Fibroblast of skin of right biceps (primary cell): ENCODE data around the gene ESPL1.

Experiments used
- DNase-seq: peaks from one replicate; pipeline ENCODE4 v3.0.0-alpha.2; 2013

The ESPL1 gene

GRCh38 chr12:53231921-53232645, 36.0 kb upstream of the ESPL1 start, which contains the start of gene RARG:
Gene RARG, minus strand, starts transcription at chr12:53232209. Its CDS starts 4,664 bp downstream, at chr12:53227545.
- DNase-seq, result peak; percentile 78

- DNase-seq, result peak; percentile 48
Measured at GRCh38 chr12:53232646-53233461, 35.2 kb upstream of the ESPL1 start.

- no peak for DNase-seq
Measured at GRCh38 chr12:53233671-53234121, 34.4 kb upstream of the ESPL1 start.

DNA sequence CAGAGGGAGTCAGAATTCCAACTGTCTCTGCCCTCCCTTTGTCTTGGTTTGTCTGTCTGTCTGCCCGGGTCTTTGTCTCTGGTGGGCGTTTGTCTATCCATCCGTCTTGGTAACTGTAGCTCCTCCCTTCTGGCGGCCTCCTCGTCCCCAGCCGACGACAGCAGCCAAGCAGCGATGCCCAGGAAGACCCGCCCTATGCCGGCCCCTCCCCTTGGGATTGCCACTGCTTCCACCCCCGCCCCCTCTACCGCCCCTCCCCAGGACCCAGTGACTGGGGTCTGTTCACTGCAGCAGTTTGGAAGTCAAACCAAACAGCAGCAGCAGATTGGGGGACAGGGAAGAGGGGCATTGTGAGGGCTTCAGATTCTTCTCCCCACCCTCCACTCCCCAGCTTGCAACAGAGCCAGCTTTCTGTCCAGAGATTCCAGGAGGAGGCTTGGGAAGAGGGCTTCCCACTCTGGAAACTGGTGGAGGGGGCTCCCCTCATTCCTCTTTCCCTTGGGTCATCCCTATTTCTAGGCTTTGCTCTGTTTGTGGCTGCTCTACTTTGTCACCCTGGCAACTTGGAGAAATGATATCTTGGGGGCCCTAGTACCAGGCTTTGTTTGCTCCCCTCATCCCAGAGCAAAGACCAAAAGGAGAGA, 33.7 kb upstream of the ESPL1 start:
- no peak for DNase-seq

GRCh38 chr12:53235164-53235563, 32.9 kb upstream of the ESPL1 start:
- no peak for DNase-seq

- DNase-seq, result no peak
Measured at GRCh38 chr12:53235742-53236442, 32.2 kb upstream of the ESPL1 start.

GRCh38 chr12:53236443-53237111, 31.5 kb upstream of the ESPL1 start:
- DNase-seq, result no peak

GRCh38 chr12:53239643-53240258, 28.3 kb upstream of the ESPL1 start:
- no peak for DNase-seq

GRCh38 chr12:53241623-53242412, 26.3 kb upstream of the ESPL1 start:
- no peak for DNase-seq

GRCh38 chr12:53244337-53244736, 23.8 kb upstream of the ESPL1 start:
- DNase-seq, result no peak

GRCh38 chr12:53245286-53245685, 22.8 kb upstream of the ESPL1 start:
- DNase-seq, result no peak

DNA sequence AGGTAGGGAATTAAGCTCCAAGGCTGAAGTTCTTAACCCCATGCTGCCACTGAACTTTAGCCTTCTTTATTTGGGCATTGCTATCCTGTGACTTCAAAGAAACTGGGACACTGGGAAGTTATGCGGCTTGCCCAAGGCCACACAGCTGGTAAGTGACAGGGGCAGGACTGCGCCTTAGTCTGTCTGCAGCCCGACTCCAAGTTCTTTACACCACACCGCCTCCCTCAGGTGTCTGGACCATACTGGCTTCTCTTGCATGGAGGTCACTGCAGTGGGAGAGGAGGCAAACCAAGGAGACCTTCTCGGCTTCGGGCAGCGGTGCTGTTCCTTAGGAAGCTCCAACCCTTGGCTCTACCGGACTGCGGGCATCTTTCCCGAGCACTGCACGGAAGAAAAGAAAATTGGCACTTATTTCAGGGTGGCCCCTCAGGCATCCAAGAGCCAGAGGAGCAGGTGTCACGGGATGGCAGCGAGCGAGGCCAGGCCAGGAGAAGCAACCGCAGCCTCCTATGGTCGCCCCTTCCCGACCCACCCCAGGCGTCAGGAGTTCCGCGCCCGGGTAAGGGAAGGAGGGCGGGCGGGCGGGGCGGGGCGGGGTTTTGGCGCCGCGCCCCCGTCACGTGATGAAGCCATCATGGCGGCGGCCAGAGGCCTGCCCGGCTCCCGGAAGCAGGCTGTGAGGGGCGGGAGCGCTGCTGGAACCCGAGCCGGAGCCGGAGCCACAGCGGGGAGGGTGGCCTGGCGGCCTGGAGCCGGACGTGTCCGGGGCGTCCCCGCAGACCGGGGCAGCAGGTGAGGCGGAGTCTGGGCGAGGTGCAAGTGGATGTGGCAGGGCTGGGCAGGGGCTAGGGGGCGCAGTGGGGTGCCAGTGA, 16.4 kb upstream of the ESPL1 start:
- DNase-seq, result peak; percentile 74

DNA sequence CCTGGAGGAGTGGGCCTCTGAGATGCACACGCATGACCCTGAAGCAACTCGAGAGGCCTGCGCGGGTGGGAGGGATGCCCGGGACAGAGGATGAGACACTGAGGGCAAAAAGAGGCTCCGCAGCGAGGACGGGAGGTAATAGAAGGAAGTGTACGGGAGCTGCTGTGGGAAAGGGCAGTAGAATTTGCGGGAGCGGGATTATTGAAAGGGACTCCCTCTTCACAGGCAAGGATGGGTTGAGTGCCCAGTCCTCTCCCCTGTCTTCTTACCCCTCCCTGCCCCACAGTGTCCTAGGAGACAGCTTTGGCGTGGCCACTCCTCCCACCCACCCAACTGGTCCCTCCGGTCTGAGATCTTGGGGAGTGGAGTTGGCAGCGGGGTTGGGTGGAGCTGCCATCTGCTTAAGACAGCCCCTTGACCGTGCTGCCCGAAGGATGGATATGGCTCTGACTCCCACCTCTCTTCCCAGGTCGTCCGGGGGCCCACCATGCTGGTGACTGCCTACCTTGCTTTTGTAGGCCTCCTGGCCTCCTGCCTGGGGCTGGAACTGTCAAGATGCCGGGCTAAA, 15.7 kb upstream of the ESPL1 start:
- DNase-seq, result no peak

DNA sequence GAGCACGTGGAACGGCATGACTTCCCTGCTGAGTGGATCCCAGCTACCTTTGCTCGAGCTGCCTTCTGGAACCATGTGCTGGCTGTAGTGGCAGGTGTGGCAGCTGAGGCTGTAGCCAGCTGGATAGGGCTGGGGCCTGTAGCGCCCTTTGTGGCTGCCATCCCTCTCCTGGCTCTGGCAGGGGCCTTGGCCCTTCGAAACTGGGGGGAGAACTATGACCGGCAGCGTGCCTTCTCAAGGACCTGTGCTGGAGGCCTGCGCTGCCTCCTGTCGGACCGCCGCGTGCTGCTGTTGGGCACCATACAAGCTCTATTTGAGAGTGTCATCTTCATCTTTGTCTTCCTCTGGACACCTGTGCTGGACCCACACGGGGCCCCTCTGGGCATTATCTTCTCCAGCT, 14.8 kb upstream of the ESPL1 start:
- DNase-seq, result no peak

DNA sequence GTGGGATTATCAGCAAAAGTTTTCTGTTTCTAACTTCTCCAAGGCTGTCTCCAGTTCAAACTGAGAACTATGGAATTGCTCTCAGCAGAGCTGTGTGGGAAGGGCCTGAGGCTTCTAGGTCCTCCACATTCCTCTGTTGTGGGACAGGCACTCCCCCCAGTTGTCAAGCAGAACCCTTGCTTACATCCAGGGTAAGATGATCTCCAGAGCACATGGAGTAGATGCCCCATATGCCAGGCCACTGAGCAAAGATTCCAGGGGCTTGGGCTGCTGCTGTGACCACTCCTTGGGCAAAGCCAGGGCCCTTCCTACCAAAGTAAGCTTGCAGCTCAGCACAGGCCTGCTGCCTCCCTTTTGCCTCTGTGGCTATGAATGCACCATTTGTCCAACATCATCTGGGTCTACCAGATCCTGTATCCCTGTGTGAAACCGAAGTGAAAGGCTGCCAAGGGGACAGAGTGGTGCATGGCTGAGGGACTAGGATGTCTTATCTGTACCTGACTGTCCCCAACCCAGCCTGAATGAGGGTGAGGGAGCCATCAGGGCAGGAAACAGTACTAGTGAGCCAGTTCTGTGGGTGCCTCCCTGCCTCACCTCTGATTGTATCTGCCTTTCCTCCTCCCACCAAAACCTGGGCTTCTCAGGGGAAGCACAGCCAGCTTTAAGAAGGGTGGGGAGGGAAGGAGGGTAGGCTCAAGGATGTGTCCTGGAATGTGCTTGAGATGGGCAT, 13.1 kb upstream of the ESPL1 start:
- DNase-seq, result no peak

DNA sequence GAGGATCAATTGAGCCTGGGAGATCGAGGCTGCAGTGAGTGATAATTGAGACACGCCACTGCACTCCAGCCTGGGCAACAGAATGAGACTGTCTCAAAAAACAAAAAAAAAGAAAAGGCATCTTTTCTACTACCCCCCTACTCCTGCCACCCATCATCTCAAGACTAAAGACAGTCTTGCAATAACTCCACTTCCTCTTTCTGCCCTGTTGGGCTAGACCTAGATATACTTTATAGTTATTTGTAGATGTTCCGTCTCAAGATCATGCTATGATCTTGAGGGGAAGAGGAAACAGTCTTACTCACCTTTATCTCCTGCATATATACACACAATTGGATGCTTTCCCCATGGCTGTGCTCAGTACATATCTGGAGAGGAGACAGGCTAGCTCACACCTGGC, 12.1 kb upstream of the ESPL1 start:
- no peak for DNase-seq

DNA sequence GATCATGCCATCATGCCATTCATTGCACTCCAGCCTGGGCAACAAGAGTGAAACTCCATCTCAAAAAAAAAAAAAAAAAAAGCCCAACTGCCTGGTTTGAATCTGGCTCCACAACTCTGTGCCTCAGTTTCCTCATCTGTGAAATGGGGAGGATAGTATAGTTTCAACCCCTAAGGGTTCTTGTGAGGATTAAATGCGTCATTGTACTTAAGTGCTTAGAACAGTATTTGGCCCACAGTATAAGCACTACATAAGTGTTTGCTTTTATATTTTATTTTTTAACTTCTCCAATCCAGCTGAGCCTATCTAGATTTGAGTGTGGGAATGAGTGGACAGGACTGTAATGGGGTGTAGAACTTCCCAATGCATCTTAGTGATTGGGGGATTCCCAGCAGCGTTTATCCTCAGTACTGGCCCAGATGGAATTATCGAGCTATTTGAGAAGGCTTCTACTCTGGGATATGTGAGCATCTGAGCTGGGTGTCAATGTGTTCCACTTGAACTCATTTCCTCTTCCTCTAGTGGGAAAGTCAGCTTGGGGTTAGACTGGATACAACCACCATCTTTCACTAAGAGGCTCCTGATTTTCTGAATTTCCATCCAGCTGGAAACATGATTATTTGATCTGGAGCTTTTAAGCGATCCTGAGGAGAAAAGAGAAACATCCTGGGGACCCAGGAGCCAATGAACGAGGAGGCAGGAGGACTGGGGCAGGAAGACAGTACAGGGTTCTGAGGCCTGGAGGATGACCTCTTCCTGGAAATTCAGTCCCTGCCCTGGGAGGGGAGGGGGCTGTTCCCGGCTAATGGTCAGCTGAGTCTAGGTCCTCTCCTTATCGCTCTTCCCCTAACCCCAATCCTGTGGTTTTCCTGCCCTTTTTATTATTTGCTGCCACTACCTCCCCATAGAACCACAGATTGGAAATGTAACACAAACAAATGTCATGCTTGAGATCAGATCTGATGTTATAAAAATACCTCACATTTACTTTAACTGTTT, 9.3 kb upstream of the ESPL1 start:
- DNase-seq, result no peak

- DNase-seq, result no peak
Measured at GRCh38 chr12:53259891-53260290, 8.2 kb upstream of the ESPL1 start.
